ENCODE data around the gene LMNB1. TPM values are rescaled to one million over a fixed set of nuclear protein-coding genes. Genes with fewer than 3 reads are reported as not detected.
A peak's percentile ranks its signal among the peaks of the same experiment; 100 is the strongest.

The LMNB1 gene
- total RNA-seq, 1 donor from 2014 or later, result 20.9 TPM

GRCh38 chr5:126866851-126867636, 90.1 kb downstream of the LMNB1 start:
- intact Hi-C loops (cut with DNase I), result no loop called here
- H3K36me3 ChIP-seq, result no peaks in the 10 kb centered on the region
- H3K27ac ChIP-seq, result no peak overlapping the region
- H3K27me3 ChIP-seq, result no peaks in the 10 kb centered on the region
- no peak for DNase-seq (ENCODE audit: extremely low spot score in 2 of 2)
- TF ChIP-seq POLR2AphosphoS5 (IDR thresholded peaks at IDR 0.05; ENCODE audit: insufficient read depth in 1 of 2, low read depth in 1 of 2), result no peak
- TF ChIP-seq POLR2A (IDR thresholded peaks at IDR 0.05), result no peak
- TF ChIP-seq, protein P1, sequence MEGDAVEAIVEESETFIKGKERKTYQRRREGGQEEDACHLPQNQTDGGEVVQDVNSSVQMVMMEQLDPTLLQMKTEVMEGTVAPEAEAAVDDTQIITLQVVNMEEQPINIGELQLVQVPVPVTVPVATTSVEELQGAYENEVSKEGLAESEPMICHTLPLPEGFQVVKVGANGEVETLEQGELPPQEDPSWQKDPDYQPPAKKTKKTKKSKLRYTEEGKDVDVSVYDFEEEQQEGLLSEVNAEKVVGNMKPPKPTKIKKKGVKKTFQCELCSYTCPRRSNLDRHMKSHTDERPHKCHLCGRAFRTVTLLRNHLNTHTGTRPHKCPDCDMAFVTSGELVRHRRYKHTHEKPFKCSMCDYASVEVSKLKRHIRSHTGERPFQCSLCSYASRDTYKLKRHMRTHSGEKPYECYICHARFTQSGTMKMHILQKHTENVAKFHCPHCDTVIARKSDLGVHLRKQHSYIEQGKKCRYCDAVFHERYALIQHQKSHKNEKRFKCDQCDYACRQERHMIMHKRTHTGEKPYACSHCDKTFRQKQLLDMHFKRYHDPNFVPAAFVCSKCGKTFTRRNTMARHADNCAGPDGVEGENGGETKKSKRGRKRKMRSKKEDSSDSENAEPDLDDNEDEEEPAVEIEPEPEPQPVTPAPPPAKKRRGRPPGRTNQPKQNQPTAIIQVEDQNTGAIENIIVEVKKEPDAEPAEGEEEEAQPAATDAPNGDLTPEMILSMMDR (IDR thresholded peaks at IDR 0.05), result no peak
- H3K4me3 ChIP-seq, result no peak overlapping the region
- H3K9me3 ChIP-seq, result no peaks in the 10 kb centered on the region
- peaks cover 9% of the 10 kb centered on the region for H3K4me1 ChIP-seq

DNA sequence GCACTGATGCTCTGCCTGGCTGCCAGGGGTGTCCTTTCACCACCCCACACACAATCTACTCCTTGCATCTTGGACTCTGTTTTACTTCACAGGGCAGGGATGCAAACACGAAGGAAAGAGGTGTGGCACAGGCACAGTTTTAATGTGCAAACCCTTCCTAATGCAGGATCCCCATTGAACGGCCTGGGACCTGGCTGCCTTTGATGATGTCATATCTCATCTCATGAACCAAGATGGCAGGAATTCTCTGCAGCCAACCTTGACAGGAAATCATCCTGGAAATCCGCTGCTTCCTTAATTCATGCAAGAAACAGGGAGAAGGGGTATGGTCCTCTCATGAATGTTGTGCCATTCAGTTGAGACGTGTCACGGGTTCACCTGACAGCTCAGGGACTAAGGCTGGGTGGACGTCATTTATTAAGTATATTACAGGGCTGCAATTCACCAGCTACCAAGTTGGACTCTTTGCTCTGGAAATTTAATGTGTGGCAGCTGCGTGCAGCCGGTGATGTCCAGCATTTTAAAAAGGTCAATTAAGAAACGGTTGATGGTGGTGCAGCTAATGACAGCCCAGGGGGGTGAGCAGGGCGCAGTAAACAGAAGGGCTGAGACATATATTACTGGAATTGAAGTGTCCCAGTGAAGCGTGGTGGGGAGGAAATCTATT, 91.5 kb downstream of the LMNB1 start:
- intact Hi-C loops (cut with DNase I), result no loop called here
- Histone ChIP-seq H3K9me3 (no peaks in the 10 kb centered on the region), H3K36me3 (no peaks in the 10 kb centered on the region), H3K27me3 (no peaks in the 10 kb centered on the region), H3K4me1 (peaks cover 9% of the 10 kb centered on the region), H3K4me3 (no peak overlapping the region), H3K27ac (no peak overlapping the region)
- TF ChIP-seq POLR2A (IDR thresholded peaks at IDR 0.05), result no peak
- TF ChIP-seq POLR2AphosphoS5 (IDR thresholded peaks at IDR 0.05; ENCODE audit: insufficient read depth in 1 of 2, low read depth in 1 of 2), result no peak
- TF ChIP-seq, protein P1 (IDR thresholded peaks at IDR 0.05), result no peak
- no peak for DNase-seq (ENCODE audit: extremely low spot score in 2 of 2)

- H3K36me3 ChIP-seq, result no peaks in the 10 kb centered on the region
- no peak overlapping the region for H3K27ac ChIP-seq
- no peaks in the 10 kb centered on the region for H3K27me3 ChIP-seq
- peak overlapping the region in 1 of 2 donors; percentile 22 for H3K4me3 ChIP-seq
- TF ChIP-seq, protein P1 (IDR thresholded peaks at IDR 0.05), result no peak
- TF ChIP-seq POLR2AphosphoS5 (IDR thresholded peaks at IDR 0.05; ENCODE audit: insufficient read depth in 1 of 2, low read depth in 1 of 2), result no peak
- no peak for TF ChIP-seq POLR2A (IDR thresholded peaks at IDR 0.05)
- no peak for DNase-seq (ENCODE audit: extremely low spot score in 2 of 2)
- no peaks in the 10 kb centered on the region for H3K9me3 ChIP-seq
- H3K4me1 ChIP-seq, result peaks cover 9% of the 10 kb centered on the region
- intact Hi-C loops (cut with DNase I), result no loop called here
Measured at GRCh38 chr5:126869005-126869451, 92.1 kb downstream of the LMNB1 start.

DNA sequence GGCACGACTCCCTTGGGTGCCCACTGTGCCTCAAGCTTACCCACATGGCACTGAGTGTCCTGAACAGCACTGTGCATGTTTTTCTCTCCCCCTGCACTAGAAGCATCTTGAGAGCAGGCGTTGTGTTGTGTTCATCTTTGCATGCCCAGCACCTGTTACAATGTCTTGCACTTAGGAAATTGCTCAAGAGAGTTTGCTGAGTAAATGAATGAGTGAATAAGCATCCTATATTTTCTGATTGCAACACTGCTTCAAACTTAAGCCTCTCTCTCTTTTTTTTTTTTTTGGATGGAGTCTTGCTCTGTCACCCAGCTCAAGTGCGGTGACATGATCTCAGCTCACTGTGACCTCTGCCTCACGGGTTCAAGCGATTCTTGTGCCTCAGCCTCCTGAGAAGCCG, 94.5 kb downstream of the LMNB1 start:
- no peak for DNase-seq (ENCODE audit: extremely low spot score in 2 of 2)
- Histone ChIP-seq H3K27me3 (no peaks in the 10 kb centered on the region), H3K4me3 (no peak overlapping the region), H3K9me3 (no peaks in the 10 kb centered on the region), H3K27ac (no peak overlapping the region), H3K36me3 (no peaks in the 10 kb centered on the region), H3K4me1 (peaks cover 9% of the 10 kb centered on the region)
- TF ChIP-seq POLR2A (IDR thresholded peaks at IDR 0.05) (no peak), POLR2AphosphoS5 (IDR thresholded peaks at IDR 0.05; ENCODE audit: insufficient read depth in 1 of 2, low read depth in 1 of 2) (no peak)
- TF ChIP-seq, protein P1 (IDR thresholded peaks at IDR 0.05), result no peak
- intact Hi-C loops (cut with DNase I), result no loop called here
